ENCODE results near the gene BICRA. TPM values are rescaled to one million over a fixed set of nuclear protein-coding genes. Genes with fewer than 3 reads are reported as not detected.

BICRA gene
- total RNA-seq, 1 experiment from 2014 or later, result 24.4 TPM

- BruUV-seq (replicated peaks), result no TSS peak
- DNase-seq, result no peak
- no peaks in the 10 kb centered on the region for H3K27me3 Mint-ChIP-seq (ENCODE audit: unreplicated experiment)
- no peak overlapping the region for H3K27ac Mint-ChIP-seq (ENCODE audit: unreplicated experiment)
- no peak for TF ChIP-seq CTCF (IDR thresholded peaks at IDR 0.05; ENCODE audit: unreplicated experiment)
- H3K4me1 Mint-ChIP-seq (ENCODE audit: low read depth, unreplicated experiment), result no peaks in the 10 kb centered on the region
- H3K36me3 Mint-ChIP-seq (ENCODE audit: insufficient read depth, unreplicated experiment), result peaks cover 15% of the 10 kb centered on the region
- CTCF ChIA-PET, result no interaction called here
- intact Hi-C loops (cut with micrococcal nuclease; ENCODE audit: unreplicated experiment), result no loop called here
- H3K9me3 Mint-ChIP-seq (ENCODE audit: low read depth, unreplicated experiment), result no peaks in the 10 kb centered on the region
- no peak overlapping the region for H3K4me3 Mint-ChIP-seq (ENCODE audit: low read depth, unreplicated experiment)
These were observed 82.8 kb downstream of the BICRA start for GRCh38 chr19:47691782-47692181.

GRCh38 chr19:47693489-47693888 lies 84.6 kb downstream of the BICRA start:
- Mint-ChIP-seq H3K27me3 (ENCODE audit: unreplicated experiment) (no peaks in the 10 kb centered on the region), H3K4me3 (ENCODE audit: low read depth, unreplicated experiment) (no peak overlapping the region), H3K27ac (ENCODE audit: unreplicated experiment) (no peak overlapping the region), H3K36me3 (ENCODE audit: insufficient read depth, unreplicated experiment) (peaks cover 21% of the 10 kb centered on the region), H3K4me1 (ENCODE audit: low read depth, unreplicated experiment) (no peaks in the 10 kb centered on the region), H3K9me3 (ENCODE audit: low read depth, unreplicated experiment) (no peaks in the 10 kb centered on the region)
- CTCF ChIA-PET, result interaction anchor here (0.6 kb wide), 1 partner anchor 1439 kb away, joined by 6 read pairs; no protein-coding TSS in a partner anchor
- TF ChIP-seq CTCF (IDR thresholded peaks at IDR 0.05; ENCODE audit: unreplicated experiment), result no peak
- intact Hi-C loops (cut with micrococcal nuclease; ENCODE audit: unreplicated experiment), result no loop called here
- no TSS peak for BruUV-seq (replicated peaks)
- DNase-seq, result no peak

GRCh38 chr19:47693903-47694302 lies 85.0 kb downstream of the BICRA start:
- no peak overlapping the region for H3K27ac Mint-ChIP-seq (ENCODE audit: unreplicated experiment)
- H3K4me1 Mint-ChIP-seq (ENCODE audit: low read depth, unreplicated experiment), result no peaks in the 10 kb centered on the region
- no peak overlapping the region for H3K4me3 Mint-ChIP-seq (ENCODE audit: low read depth, unreplicated experiment)
- intact Hi-C loops (cut with micrococcal nuclease; ENCODE audit: unreplicated experiment), result no loop called here
- TF ChIP-seq CTCF (IDR thresholded peaks at IDR 0.05; ENCODE audit: unreplicated experiment), result no peak
- H3K36me3 Mint-ChIP-seq (ENCODE audit: insufficient read depth, unreplicated experiment), result peaks cover 25% of the 10 kb centered on the region
- no TSS peak for BruUV-seq (replicated peaks)
- H3K9me3 Mint-ChIP-seq (ENCODE audit: low read depth, unreplicated experiment), result no peaks in the 10 kb centered on the region
- CTCF ChIA-PET, result interaction anchor here (0.6 kb wide), 1 partner anchor 1440 kb away, joined by 6 read pairs; no protein-coding TSS in a partner anchor
- H3K27me3 Mint-ChIP-seq (ENCODE audit: unreplicated experiment), result no peaks in the 10 kb centered on the region
- DNase-seq, result no peak

- Mint-ChIP-seq H3K27ac (ENCODE audit: unreplicated experiment) (no peak overlapping the region), H3K9me3 (ENCODE audit: low read depth, unreplicated experiment) (no peaks in the 10 kb centered on the region), H3K36me3 (ENCODE audit: insufficient read depth, unreplicated experiment) (peaks cover 33% of the 10 kb centered on the region), H3K4me1 (ENCODE audit: low read depth, unreplicated experiment) (no peaks in the 10 kb centered on the region), H3K4me3 (ENCODE audit: low read depth, unreplicated experiment) (no peak overlapping the region), H3K27me3 (ENCODE audit: unreplicated experiment) (no peaks in the 10 kb centered on the region)
- no peak for DNase-seq
- TF ChIP-seq CTCF (IDR thresholded peaks at IDR 0.05; ENCODE audit: unreplicated experiment), result no peak
- no TSS peak for BruUV-seq (replicated peaks)
- intact Hi-C loops (cut with micrococcal nuclease; ENCODE audit: unreplicated experiment), result no loop called here
- CTCF ChIA-PET, result no interaction called here
These were observed 85.7 kb downstream of the BICRA start for GRCh38 chr19:47694466-47695273.
